ENCODE measurements around the gene P2RX7.

Gene P2RX7

DNA sequence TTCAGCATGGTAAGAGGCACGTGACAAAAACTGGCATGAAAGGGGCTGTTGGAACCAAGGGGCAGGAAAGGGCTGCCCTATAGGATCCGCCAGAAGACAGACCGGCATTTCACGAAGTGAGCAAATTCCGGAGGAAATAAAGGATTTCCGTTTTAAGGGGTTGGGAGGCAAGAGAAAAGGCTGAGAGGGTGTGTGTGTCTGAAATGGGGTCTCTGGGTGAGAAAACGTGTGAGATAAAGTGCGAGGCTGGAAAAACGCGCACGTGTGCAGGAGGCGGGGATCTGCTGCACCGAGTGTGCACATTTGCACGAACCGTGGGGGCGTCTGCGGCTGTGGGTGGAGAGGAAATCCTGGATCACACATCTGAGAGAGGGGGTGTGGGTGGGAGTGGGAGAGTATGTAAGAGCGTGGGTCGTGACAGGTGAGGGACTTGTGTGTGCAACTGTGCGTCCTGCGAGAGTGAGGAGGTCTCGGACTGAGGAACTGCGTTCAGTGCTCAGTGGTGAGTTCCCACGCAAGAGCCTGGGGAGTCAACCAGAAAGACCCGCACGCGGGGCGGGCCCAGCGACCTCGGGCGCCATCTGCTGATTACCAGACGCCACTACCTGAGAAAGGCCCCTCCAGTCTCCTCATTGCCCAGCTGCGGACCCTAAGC is 37.0 kb upstream of the P2RX7 start:
- CTCF ChIA-PET, result interaction anchor here (0.7 to 4.5 kb wide), 12 partner anchors 10 to 738 kb away, joined by 3 to 45 read pairs (median 4); no protein-coding TSS in a partner anchor
- Mint-ChIP-seq H3K27ac (peak overlapping the region; percentile 54), H3K4me3 (peak overlapping the region; percentile 74), H3K4me1 (peaks cover 52% of the 10 kb centered on the region), H3K36me3 (peaks cover 7% of the 10 kb centered on the region), H3K27me3 (peaks cover 33% of the 10 kb centered on the region), H3K9me3 (peaks cover 14% of the 10 kb centered on the region)
- peak; percentile 84 for DNase-seq

DNA sequence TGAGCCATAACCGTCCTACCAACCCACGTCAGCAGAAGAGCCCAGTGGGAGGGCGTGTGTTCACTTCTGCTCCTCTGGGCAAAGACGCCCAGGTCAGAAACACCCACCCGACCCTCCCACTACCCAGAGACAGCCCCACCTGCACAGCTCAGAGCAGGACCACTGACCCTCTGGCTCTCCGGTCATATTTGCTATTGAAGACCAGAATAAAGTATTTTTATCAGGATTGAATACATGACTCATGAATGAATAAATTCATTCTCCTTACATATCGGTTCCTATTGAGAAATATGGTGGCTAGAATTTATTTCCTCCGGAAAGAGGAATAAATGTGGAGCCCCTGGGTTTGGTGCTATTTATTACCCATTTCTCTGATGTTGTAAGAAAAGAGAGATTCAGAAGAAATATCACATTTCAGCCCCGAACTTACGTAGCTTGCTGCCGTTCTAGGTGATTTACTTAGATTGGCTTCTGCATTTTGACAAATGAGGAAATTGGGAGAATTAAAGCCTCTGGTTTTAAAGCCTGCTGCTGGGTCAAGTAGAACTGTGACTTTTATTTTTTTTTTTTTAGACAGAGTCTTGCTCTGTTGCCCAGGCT is 36.4 kb upstream of the P2RX7 start:
- Mint-ChIP-seq H3K27me3 (peaks cover 29% of the 10 kb centered on the region), H3K36me3 (peaks cover 7% of the 10 kb centered on the region), H3K4me1 (peaks cover 48% of the 10 kb centered on the region), H3K4me3 (peak overlapping the region; percentile 74), H3K9me3 (peaks cover 16% of the 10 kb centered on the region), H3K27ac (no peak overlapping the region)
- DNase-seq, result no peak
- CTCF ChIA-PET, result interaction anchor here (0.7 to 4.5 kb wide), 13 partner anchors 10 to 739 kb away, joined by 3 to 45 read pairs (median 4); no protein-coding TSS in a partner anchor

DNA sequence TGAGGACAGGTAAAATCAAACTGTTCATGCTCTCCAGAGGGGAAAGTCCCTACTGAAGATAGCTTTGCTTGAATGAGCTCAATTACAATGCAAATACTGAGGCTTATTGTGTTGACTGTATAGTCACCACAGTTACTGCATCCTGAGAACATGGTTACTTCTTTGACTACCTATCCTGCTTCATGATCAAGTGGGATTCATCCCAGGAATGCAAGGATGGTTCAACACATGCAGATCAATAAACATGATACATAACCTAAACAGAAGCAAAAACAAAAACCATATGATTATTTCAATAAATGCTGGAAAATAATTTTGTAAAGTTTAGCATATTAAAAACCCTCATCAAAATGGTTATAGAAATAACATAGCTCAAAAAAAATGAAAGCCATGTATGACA is 32.9 kb upstream of the P2RX7 start:
- CTCF ChIA-PET, result interaction anchor here (0.6 to 2.6 kb wide), 6 partner anchors 10 to 235 kb away, joined by 3 to 15 read pairs (median 7); no protein-coding TSS in a partner anchor

DNA sequence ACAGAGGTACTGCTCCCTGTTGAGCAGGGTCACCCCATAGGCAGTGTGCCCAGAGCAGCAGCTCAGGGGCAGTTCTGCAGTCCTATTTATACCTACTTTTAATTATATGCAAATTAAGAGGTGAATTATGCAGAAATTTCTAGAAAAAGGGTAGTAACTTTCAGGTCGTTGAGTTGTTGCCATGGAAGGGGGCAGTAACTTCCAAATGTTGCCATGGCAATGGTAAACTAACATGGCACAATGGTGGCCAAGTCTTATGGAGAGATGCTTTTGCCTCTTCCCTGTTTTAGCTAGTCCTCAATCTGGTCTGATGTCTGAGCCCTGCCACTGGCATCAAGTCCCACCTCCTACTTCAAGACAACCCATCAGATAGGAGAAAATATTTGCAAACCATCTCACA is 30.4 kb upstream of the P2RX7 start:
- Mint-ChIP-seq H3K36me3 (peaks cover 3% of the 10 kb centered on the region), H3K27me3 (peaks cover 20% of the 10 kb centered on the region), H3K27ac (no peak overlapping the region), H3K4me3 (no peak overlapping the region), H3K9me3 (peaks cover 21% of the 10 kb centered on the region), H3K4me1 (peaks cover 3% of the 10 kb centered on the region)
- CTCF ChIA-PET, result interaction anchor here (0.9 to 1.0 kb wide), 2 partner anchors 42 to 519 kb away, joined by 3 read pairs; no protein-coding TSS in a partner anchor
- no peak for DNase-seq

More for the DNA sequence above, 32.9 kb upstream of the P2RX7 start:
- no peak overlapping the region for H3K27ac Mint-ChIP-seq
- H3K4me3 Mint-ChIP-seq, result no peak overlapping the region
- DNase-seq, result no peak
- peaks cover 18% of the 10 kb centered on the region for H3K9me3 Mint-ChIP-seq
- H3K4me1 Mint-ChIP-seq, result peaks cover 19% of the 10 kb centered on the region
- H3K36me3 Mint-ChIP-seq, result peaks cover 7% of the 10 kb centered on the region
- peaks cover 34% of the 10 kb centered on the region for H3K27me3 Mint-ChIP-seq

DNA sequence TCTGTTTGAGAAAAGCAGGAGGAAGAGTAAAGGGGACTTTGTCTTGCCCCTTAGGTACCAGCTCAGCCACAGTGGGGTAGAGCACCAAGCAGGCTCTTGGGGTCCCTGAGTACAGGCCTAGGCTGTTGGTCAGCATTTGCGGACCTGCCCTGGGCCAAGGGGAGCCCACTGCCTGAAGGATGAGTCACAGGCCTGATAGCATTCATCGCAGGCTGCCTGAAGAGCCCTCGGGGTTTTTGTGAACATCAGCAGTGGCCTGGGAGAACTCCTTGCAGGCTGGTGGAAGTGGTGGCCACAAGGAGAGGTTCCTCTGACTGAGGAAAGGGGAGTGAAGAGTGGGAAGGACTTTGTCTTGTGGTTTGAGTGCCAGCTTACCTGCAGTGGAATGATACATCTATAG is 25.0 kb upstream of the P2RX7 start:
- Mint-ChIP-seq H3K27ac (peak overlapping the region; percentile 42), H3K4me3 (no peak overlapping the region), H3K4me1 (peaks cover 6% of the 10 kb centered on the region), H3K36me3 (no peaks in the 10 kb centered on the region), H3K27me3 (peaks cover 11% of the 10 kb centered on the region), H3K9me3 (peaks cover 5% of the 10 kb centered on the region)
- DNase-seq, result no peak
- CTCF ChIA-PET, result interaction anchor here (1.0 kb wide), 1 partner anchor 46 kb away, joined by 3 read pairs; no protein-coding TSS in a partner anchor

DNA sequence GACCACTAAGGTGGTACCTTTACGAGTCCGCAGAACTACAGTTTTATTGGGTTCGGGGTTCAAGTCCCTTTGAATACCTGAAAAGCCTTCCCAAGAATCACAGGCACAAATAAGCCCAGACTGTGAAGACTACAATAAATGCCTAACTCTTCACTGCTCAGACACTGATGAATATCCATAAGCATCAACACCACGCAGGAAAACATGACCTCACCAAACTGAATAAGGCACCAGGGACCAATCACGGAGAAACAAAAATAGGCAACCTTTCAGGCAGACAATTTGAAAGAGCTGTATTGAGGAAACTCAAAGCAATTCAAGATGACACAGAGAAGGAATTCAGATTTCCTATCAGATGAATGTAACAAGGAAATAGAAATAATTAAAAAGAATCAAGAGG is 24.2 kb upstream of the P2RX7 start:
- peaks cover 8% of the 10 kb centered on the region for H3K4me1 Mint-ChIP-seq
- peaks cover 5% of the 10 kb centered on the region for H3K9me3 Mint-ChIP-seq
- CTCF ChIA-PET, result interaction anchor here (1.6 to 3.4 kb wide), 5 partner anchors 8 to 103 kb away, joined by 3 to 15 read pairs (median 5); no protein-coding TSS in a partner anchor
- peaks cover 11% of the 10 kb centered on the region for H3K27me3 Mint-ChIP-seq
- no peak overlapping the region for H3K4me3 Mint-ChIP-seq
- H3K27ac Mint-ChIP-seq, result no peak overlapping the region
- H3K36me3 Mint-ChIP-seq, result no peaks in the 10 kb centered on the region
- DNase-seq, result no peak

DNA sequence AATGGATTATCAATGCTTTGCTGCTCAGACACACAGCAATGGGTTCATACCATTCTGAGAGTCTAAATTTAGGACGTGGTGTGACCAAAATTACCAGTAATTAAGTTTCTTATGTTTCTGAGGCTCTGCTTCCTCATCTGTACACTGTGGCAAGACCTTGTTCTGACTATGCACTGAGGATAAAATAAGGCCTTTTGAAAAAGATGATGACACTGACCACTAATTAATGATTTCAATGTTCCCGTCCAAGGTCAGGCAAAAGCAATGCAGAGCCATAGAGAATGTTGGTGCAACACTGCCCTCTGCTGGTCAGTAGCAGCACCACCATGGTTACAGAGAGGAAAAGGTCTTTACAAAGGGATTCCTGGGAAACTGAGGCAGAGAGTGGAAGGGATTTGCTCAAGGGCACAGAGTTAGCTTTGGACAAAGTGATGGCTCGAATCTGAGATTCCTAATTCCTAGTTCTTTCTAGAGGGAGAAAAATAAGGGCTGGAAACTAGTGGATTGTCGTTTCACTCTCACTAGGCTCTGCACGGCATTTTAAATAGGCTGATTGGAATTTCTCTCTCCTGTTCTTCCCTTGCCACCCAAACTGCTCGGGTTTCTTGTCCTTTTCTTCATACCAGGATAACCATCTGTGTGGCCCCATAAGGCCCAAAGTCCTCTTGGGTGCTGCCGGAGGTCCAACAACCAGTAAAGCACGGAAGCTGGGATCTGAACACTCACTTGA is 22.3 kb upstream of the P2RX7 start:
- peaks cover 15% of the 10 kb centered on the region for H3K27me3 Mint-ChIP-seq
- H3K9me3 Mint-ChIP-seq, result no peaks in the 10 kb centered on the region
- no peak overlapping the region for H3K27ac Mint-ChIP-seq
- peak; percentile 76 for DNase-seq
- H3K4me1 Mint-ChIP-seq, result peaks cover 8% of the 10 kb centered on the region
- no peak overlapping the region for H3K4me3 Mint-ChIP-seq
- CTCF ChIA-PET, result interaction anchor here (0.6 to 3.4 kb wide), 17 partner anchors 10 to 755 kb away, joined by 3 to 15 read pairs (median 4); no protein-coding TSS in a partner anchor
- H3K36me3 Mint-ChIP-seq, result no peaks in the 10 kb centered on the region

DNA sequence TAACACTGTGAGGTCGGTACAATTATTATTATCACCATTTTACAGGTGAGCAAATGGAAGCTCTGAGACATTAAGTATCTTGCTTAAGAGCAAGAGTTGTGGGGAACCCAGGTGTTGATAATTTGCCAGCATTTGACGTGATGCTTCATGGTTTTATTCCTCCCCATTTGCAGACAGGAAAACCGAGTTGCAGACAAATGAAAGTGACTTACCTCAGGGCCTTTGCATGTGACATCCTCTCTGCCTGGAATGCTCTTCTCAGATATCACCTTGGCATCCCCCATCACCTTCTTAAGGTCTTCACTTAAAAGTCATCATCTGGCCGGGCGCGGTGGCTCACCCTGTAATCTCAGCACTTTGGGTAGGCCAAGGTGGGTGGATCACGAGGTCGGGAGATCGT is 21.0 kb upstream of the P2RX7 start:
- no peak overlapping the region for H3K27ac Mint-ChIP-seq
- no peaks in the 10 kb centered on the region for H3K36me3 Mint-ChIP-seq
- no peak overlapping the region for H3K4me3 Mint-ChIP-seq
- H3K27me3 Mint-ChIP-seq, result peaks cover 23% of the 10 kb centered on the region
- H3K4me1 Mint-ChIP-seq, result peaks cover 8% of the 10 kb centered on the region
- CTCF ChIA-PET, result interaction anchor here (0.6 to 3.4 kb wide), 5 partner anchors 11 to 106 kb away, joined by 3 to 15 read pairs (median 5); no protein-coding TSS in a partner anchor
- H3K9me3 Mint-ChIP-seq, result no peaks in the 10 kb centered on the region
- DNase-seq, result no peak

DNA sequence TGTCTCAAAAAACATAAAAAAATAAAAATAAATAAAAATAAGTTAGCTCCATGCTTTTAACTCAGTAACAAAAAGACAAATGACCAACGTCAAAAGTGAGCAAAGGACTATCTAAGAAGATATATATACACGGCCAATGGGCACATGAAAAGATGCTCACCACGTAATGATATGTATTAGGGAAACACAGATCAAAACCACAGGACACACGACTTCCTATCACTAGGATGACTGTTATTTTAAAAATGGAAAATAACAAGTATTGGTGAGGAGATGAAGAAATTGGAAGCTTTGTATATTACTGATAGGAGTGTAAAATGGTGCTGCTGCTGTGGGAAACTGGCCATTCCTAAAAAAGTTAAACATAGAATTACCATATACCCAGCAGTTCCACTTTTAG is 20.2 kb upstream of the P2RX7 start:
- Mint-ChIP-seq H3K9me3 (no peaks in the 10 kb centered on the region), H3K36me3 (no peaks in the 10 kb centered on the region), H3K4me1 (peaks cover 8% of the 10 kb centered on the region), H3K27ac (no peak overlapping the region), H3K27me3 (peaks cover 29% of the 10 kb centered on the region), H3K4me3 (no peak overlapping the region)
- CTCF ChIA-PET, result interaction anchor here (0.6 to 2.3 kb wide), 3 partner anchors 52 to 113 kb away, joined by 4 to 7 read pairs (median 5); no protein-coding TSS in a partner anchor
- no peak for DNase-seq

DNA sequence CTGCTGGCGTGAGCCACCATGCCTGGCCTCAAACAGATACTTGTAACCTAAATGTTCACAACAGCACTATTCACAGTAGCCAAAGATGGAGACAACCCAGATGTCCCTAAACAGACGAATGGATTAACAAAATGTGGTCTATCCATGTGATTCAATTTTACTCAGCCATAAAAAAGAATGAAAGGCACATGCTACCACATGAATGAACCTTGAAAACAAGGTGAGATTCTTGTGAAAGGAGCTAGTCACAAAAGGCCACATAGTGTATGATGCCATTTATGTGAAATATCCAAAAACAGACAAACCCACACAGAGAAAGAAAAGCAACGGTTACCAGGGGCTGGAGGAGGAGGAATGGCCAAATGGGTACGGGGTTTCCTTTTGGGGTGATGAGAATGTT is 19.6 kb upstream of the P2RX7 start:
- DNase-seq, result no peak
- no peaks in the 10 kb centered on the region for H3K36me3 Mint-ChIP-seq
- CTCF ChIA-PET, result interaction anchor here (2.3 kb wide), 1 partner anchor 108 kb away, joined by 7 read pairs; no protein-coding TSS in a partner anchor
- H3K4me1 Mint-ChIP-seq, result peaks cover 8% of the 10 kb centered on the region
- H3K27me3 Mint-ChIP-seq, result peaks cover 27% of the 10 kb centered on the region
- H3K4me3 Mint-ChIP-seq, result no peak overlapping the region
- no peaks in the 10 kb centered on the region for H3K9me3 Mint-ChIP-seq
- H3K27ac Mint-ChIP-seq, result peak overlapping the region; percentile 21

DNA sequence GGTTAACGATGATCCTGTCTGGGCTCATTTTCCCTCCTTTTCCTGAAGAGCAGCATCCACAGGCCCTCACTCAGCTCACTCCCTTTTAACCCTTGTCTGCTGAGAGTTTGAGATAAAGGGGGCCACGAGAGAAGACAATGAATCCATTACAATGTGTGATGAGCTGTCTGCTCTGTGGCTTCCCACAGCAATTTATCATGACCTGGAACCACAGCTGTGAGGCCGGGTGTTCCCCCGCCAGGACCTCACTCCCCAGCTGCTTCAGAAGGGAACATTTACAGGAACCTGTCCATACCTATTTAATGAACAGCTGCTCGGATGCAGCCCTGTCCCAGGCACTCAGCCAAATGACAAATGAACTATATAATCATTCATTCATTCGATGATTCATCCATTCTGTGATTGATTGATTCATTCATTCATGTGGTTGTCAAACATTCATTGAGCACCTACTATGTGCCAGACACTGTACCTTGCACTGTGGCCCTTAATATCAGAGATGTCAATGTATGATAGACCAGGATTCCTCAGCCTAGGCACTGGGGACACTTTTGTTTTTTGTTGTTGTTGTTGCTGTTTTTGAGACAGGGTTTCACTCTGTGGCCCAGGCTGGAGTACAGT is 18.5 kb upstream of the P2RX7 start:
- Mint-ChIP-seq H3K4me1 (peaks cover 8% of the 10 kb centered on the region), H3K36me3 (no peaks in the 10 kb centered on the region), H3K9me3 (no peaks in the 10 kb centered on the region), H3K27me3 (peaks cover 28% of the 10 kb centered on the region), H3K27ac (no peak overlapping the region), H3K4me3 (no peak overlapping the region)
- CTCF ChIA-PET, result interaction anchor here (1.0 kb wide), 1 partner anchor 116 kb away, joined by 3 read pairs; no protein-coding TSS in a partner anchor
- DNase-seq, result no peak

DNA sequence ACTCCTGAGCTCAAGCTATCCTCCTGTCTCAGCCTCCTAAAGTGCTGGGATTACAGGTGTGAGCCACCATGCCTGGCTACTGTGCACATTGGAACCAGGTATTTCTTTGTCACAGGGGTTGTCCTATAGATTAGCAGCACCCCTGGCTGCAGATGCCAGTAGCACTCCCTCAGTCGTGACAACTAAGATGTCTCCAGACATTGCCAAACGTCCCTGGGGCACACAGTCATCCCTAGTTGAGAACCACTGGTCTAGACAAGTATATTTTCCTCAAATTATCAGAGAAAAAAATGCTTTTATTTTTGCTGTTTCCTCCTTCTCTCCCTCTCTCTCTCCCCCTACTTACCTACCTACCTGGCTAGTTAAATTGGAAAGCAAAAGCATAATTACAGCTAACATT is 17.9 kb upstream of the P2RX7 start:
- DNase-seq, result no peak
- H3K36me3 Mint-ChIP-seq, result no peaks in the 10 kb centered on the region
- H3K4me1 Mint-ChIP-seq, result peaks cover 8% of the 10 kb centered on the region
- peak overlapping the region; percentile 43 for H3K27ac Mint-ChIP-seq
- peaks cover 34% of the 10 kb centered on the region for H3K27me3 Mint-ChIP-seq
- CTCF ChIA-PET, result interaction anchor here (0.6 to 1.0 kb wide), 3 partner anchors 59 to 116 kb away, joined by 3 read pairs; no protein-coding TSS in a partner anchor
- no peaks in the 10 kb centered on the region for H3K9me3 Mint-ChIP-seq
- no peak overlapping the region for H3K4me3 Mint-ChIP-seq

DNA sequence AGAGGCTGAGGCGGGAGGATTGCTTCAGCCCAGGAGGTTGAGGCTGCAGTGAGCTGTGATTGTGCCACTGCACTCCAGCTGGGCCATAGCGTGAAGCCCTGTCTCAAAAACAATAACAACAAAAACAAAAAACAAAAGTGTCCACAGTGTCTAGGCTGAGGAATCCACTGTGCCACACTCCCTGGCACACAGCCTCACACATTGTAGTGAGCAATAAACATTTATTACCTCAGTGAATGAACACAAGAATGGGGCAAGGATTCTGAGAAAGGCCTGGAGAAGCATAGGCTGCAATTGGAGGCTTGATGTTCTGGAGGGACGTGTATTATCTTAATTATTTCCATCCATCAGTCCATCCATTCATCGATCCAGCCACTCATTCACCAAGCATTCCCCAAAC is 17.1 kb upstream of the P2RX7 start:
- CTCF ChIA-PET, result interaction anchor here (0.6 to 0.7 kb wide), 2 partner anchors 58 to 95 kb away, joined by 3 read pairs; no protein-coding TSS in a partner anchor
- Mint-ChIP-seq H3K27me3 (peaks cover 30% of the 10 kb centered on the region), H3K27ac (no peak overlapping the region), H3K9me3 (no peaks in the 10 kb centered on the region), H3K4me3 (no peak overlapping the region), H3K36me3 (no peaks in the 10 kb centered on the region), H3K4me1 (peaks cover 4% of the 10 kb centered on the region)
- no peak for DNase-seq

All from activated naive CD4-positive, alpha-beta T cell treated with anti-CD3 and anti-CD28 coated beads, Interleukin-2, amount 10 ng/mL, durations not matched to agents 7 days and 5 days (primary cell).